Epithelial cell of proximal tubule (primary cell): Measurements from ENCODE around the gene P3R3URF. TPM values are rescaled to one million over a fixed set of nuclear protein-coding genes. Genes with fewer than 3 reads are reported as not detected.

Experiments used
- DNase-seq: peaks from one replicate; pipeline ENCODE4 v3.0.0-alpha.2; 2011; ENCODE audit warnings: low read depth
- H3K4me3 ChIP-seq: 2 replicates; pipeline ENCODE4 v1.5.1; 2011; ENCODE audit warnings: low read depth, mild to moderate bottlenecking, low read length
- total RNA-seq: library from RNA; depleted of rRNA; stranded (reverse); fragments of >200 nt; gene quantifications from 2 replicates; pipeline ENCODE4 v1.2.3, GENCODE V29; 2015
- TF ChIP-seq, protein P1 (sequence below): conservative IDR thresholded peaks from 2 replicates; pipeline ENCODE4 v1.5.1; 2012; ENCODE audit warnings: low read depth, mild to moderate bottlenecking, low read length

The P3R3URF gene
- total RNA-seq, 1 donor from 2014 or later, result not detected

DNA sequence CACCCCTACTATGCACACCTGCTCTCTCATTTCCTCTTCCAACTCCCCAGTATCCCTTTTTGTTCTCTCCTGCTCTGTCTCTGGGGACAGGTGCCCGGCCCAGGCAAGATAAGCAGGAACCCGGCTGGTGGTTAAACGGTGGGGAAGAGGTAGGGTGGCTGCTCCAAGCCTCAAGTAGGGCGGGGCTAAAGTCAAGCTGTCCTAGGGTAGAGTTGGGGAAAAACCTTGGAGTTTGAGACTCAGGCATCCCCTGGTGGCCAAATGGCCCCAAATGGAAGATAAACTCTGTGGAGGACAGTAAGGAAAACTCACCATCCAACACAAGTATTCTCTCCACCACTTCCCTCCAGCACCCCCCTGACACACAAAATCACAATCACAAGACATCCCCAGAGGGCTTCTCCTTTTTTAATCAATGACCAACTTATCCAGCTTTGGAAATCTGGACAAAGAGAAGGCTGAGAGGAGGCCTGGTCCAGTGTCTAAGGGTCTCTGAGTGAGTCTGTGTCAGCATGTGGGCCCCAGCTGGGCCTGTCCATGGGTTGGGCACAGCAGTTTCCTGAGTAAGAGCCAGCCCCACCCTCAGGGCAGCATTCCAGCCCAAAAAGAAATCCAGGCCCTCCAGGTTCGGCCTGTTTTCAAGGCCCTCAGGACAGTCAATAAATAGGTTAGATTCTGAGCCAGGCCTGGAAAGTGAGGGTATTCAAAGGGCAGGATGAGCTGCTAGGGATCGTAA, 12.2 kb upstream of the P3R3URF start:
- TF ChIP-seq, protein P1, sequence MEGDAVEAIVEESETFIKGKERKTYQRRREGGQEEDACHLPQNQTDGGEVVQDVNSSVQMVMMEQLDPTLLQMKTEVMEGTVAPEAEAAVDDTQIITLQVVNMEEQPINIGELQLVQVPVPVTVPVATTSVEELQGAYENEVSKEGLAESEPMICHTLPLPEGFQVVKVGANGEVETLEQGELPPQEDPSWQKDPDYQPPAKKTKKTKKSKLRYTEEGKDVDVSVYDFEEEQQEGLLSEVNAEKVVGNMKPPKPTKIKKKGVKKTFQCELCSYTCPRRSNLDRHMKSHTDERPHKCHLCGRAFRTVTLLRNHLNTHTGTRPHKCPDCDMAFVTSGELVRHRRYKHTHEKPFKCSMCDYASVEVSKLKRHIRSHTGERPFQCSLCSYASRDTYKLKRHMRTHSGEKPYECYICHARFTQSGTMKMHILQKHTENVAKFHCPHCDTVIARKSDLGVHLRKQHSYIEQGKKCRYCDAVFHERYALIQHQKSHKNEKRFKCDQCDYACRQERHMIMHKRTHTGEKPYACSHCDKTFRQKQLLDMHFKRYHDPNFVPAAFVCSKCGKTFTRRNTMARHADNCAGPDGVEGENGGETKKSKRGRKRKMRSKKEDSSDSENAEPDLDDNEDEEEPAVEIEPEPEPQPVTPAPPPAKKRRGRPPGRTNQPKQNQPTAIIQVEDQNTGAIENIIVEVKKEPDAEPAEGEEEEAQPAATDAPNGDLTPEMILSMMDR, result peak; percentile 45
- no peak for DNase-seq

DNA sequence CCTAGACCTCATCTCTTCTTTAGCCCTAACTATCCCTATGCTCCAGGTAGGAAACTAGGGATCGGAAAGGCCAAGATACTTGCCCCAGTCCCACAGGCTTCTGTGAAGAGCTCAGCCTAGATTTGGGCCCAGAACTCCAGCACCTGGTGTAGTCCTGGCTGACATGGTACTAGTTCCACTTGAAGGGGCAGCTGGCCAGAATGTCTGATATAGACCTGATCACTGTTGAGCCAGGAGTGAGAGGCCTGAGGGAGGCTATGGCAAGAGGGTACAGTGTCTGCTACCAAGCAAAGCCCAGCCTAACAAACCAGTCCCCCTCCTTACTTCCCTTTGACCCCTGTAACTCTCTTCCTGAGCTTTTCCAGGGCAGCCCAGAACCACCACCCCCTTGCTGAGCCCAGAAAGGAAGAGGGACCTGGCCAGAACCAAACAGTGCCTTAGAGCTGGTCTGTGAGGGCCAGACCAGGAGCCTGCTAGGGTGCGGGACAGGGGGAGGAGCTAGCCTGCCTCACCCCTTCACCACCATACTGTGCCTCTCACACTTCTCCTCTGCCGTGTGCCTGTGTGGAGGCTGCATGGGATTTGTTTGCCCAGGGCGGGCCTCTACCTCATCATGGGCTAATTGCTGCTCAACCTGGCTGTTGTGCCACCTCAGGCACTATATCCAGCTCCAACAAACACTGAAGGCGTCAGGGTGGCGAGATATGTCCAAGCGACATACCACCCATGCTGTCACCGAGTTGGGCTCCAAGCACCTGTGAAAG, 11.0 kb upstream of the P3R3URF start:
- TF ChIP-seq, protein P1, result no peak
- H3K4me3 ChIP-seq, result no peak overlapping the region
- no peak for DNase-seq

More for the DNA sequence above, 12.2 kb upstream of the P3R3URF start:
- no peak overlapping the region for H3K4me3 ChIP-seq

DNA sequence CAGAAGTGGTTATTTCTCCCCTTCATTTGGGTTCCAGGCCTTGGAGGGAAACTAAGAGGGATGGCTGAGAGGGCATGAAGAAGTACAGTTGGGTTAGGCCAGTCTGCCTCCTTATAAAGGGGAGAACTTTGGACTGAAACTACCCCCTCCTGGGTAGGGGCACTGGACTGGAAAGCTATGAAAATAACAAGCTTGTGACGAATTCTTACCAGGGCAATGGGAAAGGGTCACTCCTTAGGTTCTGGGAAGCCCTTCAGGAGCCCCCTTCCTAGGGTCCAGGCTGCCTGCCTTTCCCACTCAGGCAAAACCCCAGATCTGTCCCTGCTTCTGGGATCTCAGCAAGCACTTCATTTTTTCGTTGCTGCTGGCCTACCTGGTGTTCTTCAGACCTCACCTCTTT, 9.8 kb upstream of the P3R3URF start:
- DNase-seq, result peak; percentile 80
- no peak overlapping the region for H3K4me3 ChIP-seq
- TF ChIP-seq, protein P1, result no peak

DNA sequence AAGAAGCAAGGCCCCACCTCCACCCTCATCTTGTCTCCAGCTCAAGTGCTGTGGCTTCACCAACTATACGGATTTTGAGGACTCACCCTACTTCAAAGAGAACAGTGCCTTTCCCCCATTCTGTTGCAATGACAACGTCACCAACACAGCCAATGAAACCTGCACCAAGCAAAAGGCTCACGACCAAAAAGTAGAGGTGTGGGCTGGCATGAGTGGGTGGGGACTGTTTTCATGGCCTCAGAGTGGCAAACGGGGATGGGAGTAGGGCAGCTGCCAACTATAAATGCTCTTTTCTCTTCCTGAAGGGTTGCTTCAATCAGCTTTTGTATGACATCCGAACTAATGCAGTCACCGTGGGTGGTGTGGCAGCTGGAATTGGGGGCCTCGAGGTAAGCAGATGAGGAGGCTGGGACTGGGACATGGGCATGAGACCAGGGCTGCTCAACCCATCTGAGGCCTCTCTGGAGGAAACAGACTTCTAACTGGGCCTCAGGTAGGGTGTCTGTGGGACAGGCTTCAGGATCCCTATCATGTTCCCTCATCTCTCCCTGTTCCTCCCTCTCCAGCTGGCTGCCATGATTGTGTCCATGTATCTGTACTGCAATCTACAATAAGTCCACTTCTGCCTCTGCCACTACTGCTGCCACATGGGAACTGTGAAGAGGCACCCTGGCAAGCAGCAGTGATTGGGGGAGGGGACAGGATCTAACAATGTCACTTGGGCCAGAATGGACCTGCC, 8.8 kb upstream of the P3R3URF start:
- H3K4me3 ChIP-seq, result no peak overlapping the region
- DNase-seq, result no peak
- TF ChIP-seq, protein P1, result no peak

DNA sequence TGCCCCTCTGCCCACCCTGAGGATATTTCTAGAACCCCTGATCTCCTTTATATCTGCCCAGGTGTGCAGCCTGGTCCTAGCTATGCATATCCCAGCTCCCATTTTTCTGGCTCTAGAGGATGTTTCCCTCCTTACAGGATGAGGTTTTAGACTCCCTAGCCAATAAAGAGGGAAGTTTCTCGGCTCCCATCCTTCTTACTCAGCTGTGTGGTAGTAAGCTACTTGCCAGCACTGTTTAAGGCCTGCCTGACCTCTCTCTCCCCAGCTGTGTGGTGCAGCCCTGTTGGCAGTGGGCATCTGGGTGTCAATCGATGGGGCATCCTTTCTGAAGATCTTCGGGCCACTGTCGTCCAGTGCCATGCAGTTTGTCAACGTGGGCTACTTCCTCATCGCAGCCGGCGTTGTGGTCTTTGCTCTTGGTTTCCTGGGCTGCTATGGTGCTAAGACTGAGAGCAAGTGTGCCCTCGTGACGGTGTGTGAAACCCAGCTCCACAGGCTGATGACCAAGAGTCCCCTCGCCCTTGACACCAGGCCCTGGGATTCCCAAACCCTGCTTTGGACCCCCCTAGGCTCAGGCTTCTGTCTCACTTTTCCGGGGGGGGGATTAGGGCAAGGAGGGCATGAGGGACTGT, 7.8 kb upstream of the P3R3URF start:
- no peak for DNase-seq
- H3K4me3 ChIP-seq, result no peak overlapping the region
- TF ChIP-seq, protein P1, result no peak

DNA sequence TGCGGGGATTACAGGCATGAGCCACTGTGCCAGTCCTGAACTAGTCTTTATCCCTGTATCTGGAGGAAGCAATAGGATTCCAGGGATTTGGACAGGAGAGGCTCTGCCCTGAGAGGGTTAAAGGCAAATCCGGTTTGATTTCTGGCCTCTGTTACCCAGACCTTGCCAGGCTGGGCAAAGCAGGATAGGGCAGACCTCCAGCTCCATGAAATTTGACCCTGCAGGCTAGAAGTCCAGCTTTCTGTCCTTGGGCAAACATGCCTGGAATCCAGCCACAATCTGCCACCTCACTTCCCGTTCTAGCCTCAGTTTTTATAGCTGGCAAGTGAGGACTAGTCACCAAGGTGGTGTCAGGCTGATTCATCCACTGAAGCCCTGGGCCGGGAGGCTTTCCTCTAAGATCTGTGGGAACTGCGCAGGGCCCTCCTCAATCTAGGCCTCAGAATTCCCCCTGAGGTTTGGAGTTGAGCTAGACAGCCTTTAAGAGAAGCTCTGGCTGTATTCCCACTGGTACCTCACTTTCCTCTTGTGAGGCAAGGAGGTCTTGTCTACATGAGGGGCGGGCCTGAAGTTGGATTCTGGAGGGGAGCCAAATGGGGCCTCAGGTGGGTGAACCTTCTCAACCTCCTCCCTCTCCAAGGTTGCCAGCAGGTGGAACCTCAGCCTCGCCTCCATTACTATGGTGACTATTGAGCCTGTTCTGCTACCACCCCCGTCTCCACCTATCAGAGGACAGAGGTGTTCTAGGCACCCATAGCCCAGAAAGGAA, 7.0 kb upstream of the P3R3URF start:
- TF ChIP-seq, protein P1, result peak; percentile 5
- peak; percentile 98 for DNase-seq
- no peak overlapping the region for H3K4me3 ChIP-seq
